ENCODE data around the gene SUDS3. TPM values are rescaled to one million over a fixed set of nuclear protein-coding genes. Genes with fewer than 3 reads are reported as not detected.
"Not testable (repeated sequence)": the region's sequence is repeated elsewhere in the genome, so short reads cannot be mapped to it uniquely, and the experiment has no call there.

The SUDS3 gene
- total RNA-seq, 1 donor from 2014 or later = 26.1 TPM

- Histone ChIP-seq H3K9ac (ENCODE audit: low read depth in 1 of 3, low read length in 3 of 3) (no peak overlapping the region), H3K27me3 (ENCODE audit: control insufficient read depth in 3 of 3, insufficient read depth in 3 of 3, low read length in 3 of 3) (no peaks in the 10 kb centered on the region), H3K9me3 (ENCODE audit: control insufficient read depth in 3 of 3, low read length in 3 of 3) (no peaks in the 10 kb centered on the region), H3K36me3 (ENCODE audit: control insufficient read depth in 3 of 3, insufficient read depth in 3 of 3, low read length in 3 of 3) (no peaks in the 10 kb centered on the region), H3K4me1 (ENCODE audit: control insufficient read depth in 3 of 3, insufficient read depth in 3 of 3, low read length in 3 of 3) (no peaks in the 10 kb centered on the region), H3K27ac (ENCODE audit: low read depth, low read length) (no peak overlapping the region), H3K4me3 (ENCODE audit: low read length in 3 of 3) (no peak overlapping the region)
Observed at GRCh38 chr12:118337194-118337838, 39.0 kb upstream of the SUDS3 start.

DNA sequence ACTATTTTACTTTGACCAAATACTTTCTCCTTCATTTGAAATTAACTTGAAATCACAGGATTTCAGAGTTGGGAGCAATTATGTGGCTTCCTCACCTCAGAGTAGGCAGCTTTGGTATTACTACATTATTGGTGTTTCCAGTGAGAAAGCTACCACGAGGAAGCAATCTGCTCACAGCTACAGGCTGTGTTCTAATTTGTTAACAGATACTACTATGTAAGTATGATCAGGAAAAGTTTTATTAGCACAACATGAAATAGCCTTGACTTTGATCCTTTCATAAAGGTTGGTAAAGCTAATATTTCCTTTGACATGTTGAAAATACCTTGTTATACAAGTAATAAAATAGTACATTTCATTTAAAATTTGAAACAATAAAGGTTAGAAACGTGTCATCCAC, 34.3 kb upstream of the SUDS3 start:
- Histone ChIP-seq H3K27ac (ENCODE audit: low read depth, low read length) (no peak overlapping the region), H3K9me3 (ENCODE audit: control insufficient read depth in 3 of 3, low read length in 3 of 3) (no peaks in the 10 kb centered on the region), H3K9ac (ENCODE audit: low read depth in 1 of 3, low read length in 3 of 3) (no peak overlapping the region), H3K4me1 (ENCODE audit: control insufficient read depth in 3 of 3, insufficient read depth in 3 of 3, low read length in 3 of 3) (no peaks in the 10 kb centered on the region), H3K36me3 (ENCODE audit: control insufficient read depth in 3 of 3, insufficient read depth in 3 of 3, low read length in 3 of 3) (no peaks in the 10 kb centered on the region), H3K27me3 (ENCODE audit: control insufficient read depth in 3 of 3, insufficient read depth in 3 of 3, low read length in 3 of 3) (no peaks in the 10 kb centered on the region), H3K4me3 (ENCODE audit: low read length in 3 of 3) (no peak overlapping the region)

DNA sequence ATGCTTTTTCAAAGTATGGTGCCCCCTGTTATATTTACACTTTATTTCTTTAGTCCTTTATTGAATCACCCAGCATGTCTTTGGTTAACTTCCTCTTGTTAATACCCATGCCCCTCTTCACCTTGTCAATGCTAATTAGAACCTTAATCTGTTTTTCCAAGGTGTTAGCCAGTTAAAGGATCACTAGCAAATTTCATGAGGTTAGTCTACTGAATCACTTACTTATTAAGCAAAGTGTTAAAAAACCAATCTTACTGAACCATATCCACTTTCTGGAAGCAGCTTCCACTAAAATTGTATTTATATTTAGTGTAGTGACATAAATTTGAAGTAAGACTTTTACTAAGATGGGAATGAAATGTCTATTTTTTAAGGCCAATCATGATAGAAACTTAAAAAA, 31.5 kb upstream of the SUDS3 start:
- H3K9ac ChIP-seq (ENCODE audit: low read depth in 1 of 3, low read length in 3 of 3) = no peak overlapping the region
- H3K36me3 ChIP-seq (ENCODE audit: control insufficient read depth in 3 of 3, insufficient read depth in 3 of 3, low read length in 3 of 3) = no peaks in the 10 kb centered on the region
- no peak overlapping the region for H3K4me3 ChIP-seq (ENCODE audit: low read length in 3 of 3)
- no peaks in the 10 kb centered on the region for H3K9me3 ChIP-seq (ENCODE audit: control insufficient read depth in 3 of 3, low read length in 3 of 3)
- no peaks in the 10 kb centered on the region for H3K4me1 ChIP-seq (ENCODE audit: control insufficient read depth in 3 of 3, insufficient read depth in 3 of 3, low read length in 3 of 3)
- H3K27ac ChIP-seq (ENCODE audit: low read depth, low read length) = no peak overlapping the region
- no peaks in the 10 kb centered on the region for H3K27me3 ChIP-seq (ENCODE audit: control insufficient read depth in 3 of 3, insufficient read depth in 3 of 3, low read length in 3 of 3)

DNA sequence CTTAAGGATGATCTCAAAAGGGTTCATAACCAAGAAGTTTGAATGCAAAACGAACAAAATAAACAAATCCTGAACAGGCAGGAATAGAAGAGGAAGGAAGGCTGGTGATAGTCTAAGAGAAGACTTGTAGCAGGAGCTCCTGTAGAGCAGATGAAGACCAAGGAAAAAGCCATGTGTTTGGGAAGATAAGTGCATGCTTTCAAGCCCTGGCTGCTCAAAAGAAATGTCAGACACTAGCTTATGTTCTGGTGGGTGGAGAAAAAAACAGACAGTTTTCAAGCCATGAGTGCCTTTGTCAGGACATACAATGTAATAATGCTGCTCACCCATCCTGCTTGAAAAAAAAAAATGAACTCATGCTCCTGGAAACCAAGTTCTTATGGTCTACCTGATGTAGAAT, 31.0 kb upstream of the SUDS3 start:
- Histone ChIP-seq H3K4me1 (ENCODE audit: control insufficient read depth in 3 of 3, insufficient read depth in 3 of 3, low read length in 3 of 3) (no peaks in the 10 kb centered on the region), H3K9ac (ENCODE audit: low read depth in 1 of 3, low read length in 3 of 3) (no peak overlapping the region), H3K36me3 (ENCODE audit: control insufficient read depth in 3 of 3, insufficient read depth in 3 of 3, low read length in 3 of 3) (no peaks in the 10 kb centered on the region), H3K4me3 (ENCODE audit: low read length in 3 of 3) (no peak overlapping the region), H3K9me3 (ENCODE audit: control insufficient read depth in 3 of 3, low read length in 3 of 3) (no peaks in the 10 kb centered on the region), H3K27me3 (ENCODE audit: control insufficient read depth in 3 of 3, insufficient read depth in 3 of 3, low read length in 3 of 3) (no peaks in the 10 kb centered on the region), H3K27ac (ENCODE audit: low read depth, low read length) (no peak overlapping the region)

DNA sequence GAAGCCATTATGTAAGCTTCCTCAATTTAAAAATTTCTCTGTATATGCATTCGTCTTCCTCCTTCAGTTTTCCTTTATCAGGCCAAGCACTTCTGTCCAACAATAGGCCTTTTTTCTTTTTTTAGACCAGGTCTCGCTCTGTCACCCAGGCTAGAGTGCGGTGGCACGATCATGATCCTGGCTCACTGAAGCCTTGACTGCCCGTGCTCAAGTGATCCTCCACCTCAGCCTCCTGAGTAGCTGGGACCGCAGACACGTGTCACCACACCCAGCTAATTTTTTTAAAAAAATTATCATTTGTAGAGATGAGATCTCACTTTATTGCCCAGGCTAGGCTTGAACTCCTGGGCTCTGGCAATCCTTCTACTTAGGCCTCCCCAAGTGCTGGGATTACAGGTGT, 29.5 kb upstream of the SUDS3 start:
- Histone ChIP-seq H3K4me3 (ENCODE audit: low read length in 3 of 3) (no peak overlapping the region), H3K27ac (ENCODE audit: low read depth, low read length) (no peak overlapping the region), H3K27me3 (ENCODE audit: control insufficient read depth in 3 of 3, insufficient read depth in 3 of 3, low read length in 3 of 3) (no peaks in the 10 kb centered on the region), H3K36me3 (ENCODE audit: control insufficient read depth in 3 of 3, insufficient read depth in 3 of 3, low read length in 3 of 3) (no peaks in the 10 kb centered on the region), H3K9me3 (ENCODE audit: control insufficient read depth in 3 of 3, low read length in 3 of 3) (no peaks in the 10 kb centered on the region), H3K9ac (ENCODE audit: low read depth in 1 of 3, low read length in 3 of 3) (no peak overlapping the region), H3K4me1 (ENCODE audit: control insufficient read depth in 3 of 3, insufficient read depth in 3 of 3, low read length in 3 of 3) (no peaks in the 10 kb centered on the region)

GRCh38 chr12:118347916-118348315, 28.4 kb upstream of the SUDS3 start:
- Histone ChIP-seq H3K9ac (ENCODE audit: low read depth in 1 of 3, low read length in 3 of 3) (no peak overlapping the region), H3K4me3 (ENCODE audit: low read length in 3 of 3) (no peak overlapping the region), H3K36me3 (ENCODE audit: control insufficient read depth in 3 of 3, insufficient read depth in 3 of 3, low read length in 3 of 3) (no peaks in the 10 kb centered on the region), H3K27ac (ENCODE audit: low read depth, low read length) (no peak overlapping the region), H3K4me1 (ENCODE audit: control insufficient read depth in 3 of 3, insufficient read depth in 3 of 3, low read length in 3 of 3) (no peaks in the 10 kb centered on the region), H3K27me3 (ENCODE audit: control insufficient read depth in 3 of 3, insufficient read depth in 3 of 3, low read length in 3 of 3) (no peaks in the 10 kb centered on the region), H3K9me3 (ENCODE audit: control insufficient read depth in 3 of 3, low read length in 3 of 3) (no peaks in the 10 kb centered on the region)

DNA sequence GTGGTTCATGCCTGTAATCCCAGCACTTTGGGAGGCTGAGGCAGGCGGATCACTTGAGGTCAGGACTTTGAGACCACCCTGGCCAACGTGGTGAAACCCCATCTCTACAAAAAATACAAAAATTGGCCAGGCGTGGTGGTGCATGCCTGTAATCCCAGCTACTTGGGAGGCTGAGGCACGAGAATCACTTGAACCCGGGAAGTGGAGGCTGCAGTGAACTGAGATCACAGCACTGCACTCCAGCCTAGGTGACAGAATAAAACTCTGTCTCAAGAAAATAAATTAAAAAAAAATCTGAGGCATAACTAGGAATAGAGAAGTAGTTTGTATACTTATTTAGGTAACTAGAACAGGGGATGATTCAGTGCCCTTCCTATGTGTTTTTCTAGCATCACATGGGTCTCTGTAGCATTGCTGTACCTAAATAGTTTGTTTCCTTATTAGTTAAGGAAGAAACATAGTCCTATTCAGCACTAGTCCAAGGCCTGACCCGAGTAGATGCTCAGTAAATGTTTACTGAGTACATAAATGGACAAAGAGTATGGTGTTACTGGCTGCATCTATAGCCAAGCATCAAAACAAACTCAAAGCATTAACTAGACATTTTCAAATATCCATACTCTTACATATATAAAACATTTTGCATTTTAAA, 25.3 kb upstream of the SUDS3 start:
- Histone ChIP-seq H3K36me3 (ENCODE audit: control insufficient read depth in 3 of 3, insufficient read depth in 3 of 3, low read length in 3 of 3) (no peaks in the 10 kb centered on the region), H3K9me3 (ENCODE audit: control insufficient read depth in 3 of 3, low read length in 3 of 3) (no peaks in the 10 kb centered on the region), H3K27ac (ENCODE audit: low read depth, low read length) (no peak overlapping the region), H3K9ac (ENCODE audit: low read depth in 1 of 3, low read length in 3 of 3) (no peak overlapping the region), H3K4me3 (ENCODE audit: low read length in 3 of 3) (no peak overlapping the region), H3K27me3 (ENCODE audit: control insufficient read depth in 3 of 3, insufficient read depth in 3 of 3, low read length in 3 of 3) (no peaks in the 10 kb centered on the region), H3K4me1 (ENCODE audit: control insufficient read depth in 3 of 3, insufficient read depth in 3 of 3, low read length in 3 of 3) (no peaks in the 10 kb centered on the region)

- Histone ChIP-seq H3K27me3 (ENCODE audit: control insufficient read depth in 3 of 3, insufficient read depth in 3 of 3, low read length in 3 of 3) (no peaks in the 10 kb centered on the region), H3K4me3 (ENCODE audit: low read length in 3 of 3) (no peak overlapping the region), H3K4me1 (ENCODE audit: control insufficient read depth in 3 of 3, insufficient read depth in 3 of 3, low read length in 3 of 3) (no peaks in the 10 kb centered on the region), H3K9ac (ENCODE audit: low read depth in 1 of 3, low read length in 3 of 3) (no peak overlapping the region), H3K27ac (ENCODE audit: low read depth, low read length) (no peak overlapping the region), H3K9me3 (ENCODE audit: control insufficient read depth in 3 of 3, low read length in 3 of 3) (no peaks in the 10 kb centered on the region), H3K36me3 (ENCODE audit: control insufficient read depth in 3 of 3, insufficient read depth in 3 of 3, low read length in 3 of 3) (no peaks in the 10 kb centered on the region)
Observed at GRCh38 chr12:118353721-118354120, 22.6 kb upstream of the SUDS3 start.

GRCh38 chr12:118354503-118354902, 21.9 kb upstream of the SUDS3 start:
- H3K36me3 ChIP-seq (ENCODE audit: control insufficient read depth in 3 of 3, insufficient read depth in 3 of 3, low read length in 3 of 3); H3K27me3 ChIP-seq (ENCODE audit: control insufficient read depth in 3 of 3, insufficient read depth in 3 of 3, low read length in 3 of 3); H3K9me3 ChIP-seq (ENCODE audit: control insufficient read depth in 3 of 3, low read length in 3 of 3); H3K4me1 ChIP-seq (ENCODE audit: control insufficient read depth in 3 of 3, insufficient read depth in 3 of 3, low read length in 3 of 3); H3K9ac ChIP-seq (ENCODE audit: low read depth in 1 of 3, low read length in 3 of 3); H3K27ac ChIP-seq (ENCODE audit: low read depth, low read length); H3K4me3 ChIP-seq (ENCODE audit: low read length in 3 of 3): not testable (repeated sequence)

- H3K4me1 ChIP-seq (ENCODE audit: control insufficient read depth in 3 of 3, insufficient read depth in 3 of 3, low read length in 3 of 3) = no peaks in the 10 kb centered on the region
- no peaks in the 10 kb centered on the region for H3K36me3 ChIP-seq (ENCODE audit: control insufficient read depth in 3 of 3, insufficient read depth in 3 of 3, low read length in 3 of 3)
- H3K27me3 ChIP-seq (ENCODE audit: control insufficient read depth in 3 of 3, insufficient read depth in 3 of 3, low read length in 3 of 3) = no peaks in the 10 kb centered on the region
- no peak overlapping the region for H3K4me3 ChIP-seq (ENCODE audit: low read length in 3 of 3)
- no peak overlapping the region for H3K9ac ChIP-seq (ENCODE audit: low read depth in 1 of 3, low read length in 3 of 3)
- H3K9me3 ChIP-seq (ENCODE audit: control insufficient read depth in 3 of 3, low read length in 3 of 3) = no peaks in the 10 kb centered on the region
- H3K27ac ChIP-seq (ENCODE audit: low read depth, low read length) = no peak overlapping the region
Observed at GRCh38 chr12:118354903-118355302, 21.5 kb upstream of the SUDS3 start.

Measured in skeletal muscle tissue (tissue), 4 donors.